GM12878 (cell line): ENCODE data around the gene TMEM39B.

Source experiments
- BCL11A ChIP-seq: IDR thresholded peaks from 2 replicates; pipeline ENCODE4 v1.6.1; 2011; ENCODE audit warnings: low read depth, low read length
- CTCF ChIP-seq, 3 experiments: IDR thresholded peaks in 2 of 3; conservative IDR thresholded peaks in 1 of 3; 2 replicates each; pipeline ENCODE4 v1.5.1; 2011; ENCODE audit warnings: low read depth in 3 of 3, low read length in 3 of 3, mild to moderate bottlenecking in 3 of 3, control low read depth in 2 of 3, moderate library complexity in 2 of 3, inconsistent platforms in 1 of 3, mixed read lengths in 1 of 3; ENCODE audit not compliant: control insufficient read depth in 2 of 3, insufficient read depth in 1 of 3; ENCODE audit errors: extremely low read depth in 1 of 3
- EZH2 ChIP-seq: IDR thresholded peaks from 2 replicates; pipeline ENCODE4 v1.6.1; 2012; ENCODE audit warnings: low read depth, mild to moderate bottlenecking, control low read depth, inconsistent platforms, low read length, borderline replicate concordance; ENCODE audit not compliant: control insufficient read depth
- HCFC1 ChIP-seq: fragments of 150-350 bp; IDR thresholded peaks from 2 replicates; pipeline ENCODE4 v1.6.1; 2014; ENCODE audit warnings: low read length
- HDAC6 ChIP-seq: fragments of 200-600 bp; sonication (generic); IDR thresholded peaks from one replicate; pipeline ENCODE4 v1.8.0; 2017; ENCODE audit warnings: antibody characterized with exemption; ENCODE audit not compliant: unreplicated experiment
- JUNB ChIP-seq: IDR thresholded peaks from 2 replicates; pipeline ENCODE4 v1.6.1; 2016; ENCODE audit warnings: antibody characterized with exemption, mild to moderate bottlenecking
- NFIC ChIP-seq: IDR thresholded peaks from 2 replicates; pipeline ENCODE4 v1.6.1; 2012; ENCODE audit warnings: low read depth, mild to moderate bottlenecking, inconsistent platforms, low read length, moderate library complexity
- POLR2A ChIP-seq: IDR thresholded peaks from 2 replicates; pipeline ENCODE4 v1.6.1; 2011; ENCODE audit warnings: low read depth, mild to moderate bottlenecking, low read length
- REST ChIP-seq: IDR thresholded peaks from 2 replicates; pipeline ENCODE4 v1.6.1; 2012; ENCODE audit warnings: mild to moderate bottlenecking, low read depth, low read length
- ZBTB11 ChIP-seq: fragments of 450-650 bp; formaldehyde crosslinking; IDR thresholded peaks from 2 replicates; pipeline ENCODE4 v1.5.0; 2022; ENCODE audit warnings: mild to moderate bottlenecking, missing genetic modification characterization

GRCh38 chr1:32106663-32107275 is 34.0 kb downstream of the TMEM39B start:
- TF ChIP-seq EZH2 (no peak), JUNB (no peak), HDAC6 (no peak), CTCF (IDR thresholded peaks at IDR 0.05 in 2 of 3, conservative IDR thresholded peaks at IDR 0.05 in 1 of 3; ENCODE audit: control insufficient read depth in 2 of 3, extremely low read depth in 1 of 3, insufficient read depth in 1 of 3, low read depth in 3 of 3, low read length in 3 of 3) (no peak), POLR2A (no peak), HCFC1 (no peak), ZBTB11 (CRISPR knock-in tag) (no peak), BCL11A (no peak), REST (no peak), NFIC (no peak)
